Prostate gland (tissue), 2 donors: Measurements from ENCODE around the gene GGTLC2. TPM values are rescaled to one million over a fixed set of nuclear protein-coding genes. Genes with fewer than 3 reads are reported as not detected.

Experiments
- DNase-seq: peaks from one replicate; pipeline ENCODE4 v3.0.0-alpha.2; 2019; ENCODE audit warnings: low spot score
- H3K27ac ChIP-seq, 2 donors: fragments of 200-600 bp; sonication (generic); 2 replicates each; pipeline ENCODE4 v1.5.1; 2017 to 2019
- H3K27me3 ChIP-seq: fragments of 200-600 bp; sonication (generic); replicated peaks from 2 replicates; pipeline ENCODE4 v1.5.1; 2019; ENCODE audit not compliant: insufficient read depth
- H3K36me3 ChIP-seq, 2 donors: fragments of 200-600 bp; sonication (generic); 1 replicate in 1 of 2; 2 replicates in 1 of 2; pipeline versions ENCODE4 v1.5.1 to v1.8.1; 2017 to 2019
- H3K4me1 ChIP-seq: fragments of 200-600 bp; sonication (generic); replicated peaks from 2 replicates; pipeline ENCODE4 v1.5.1; 2019
- H3K4me3 ChIP-seq, 2 donors: fragments of 200-600 bp; sonication (generic); 2 replicates each; pipeline ENCODE4 v1.5.1; 2017 to 2019
- H3K9me3 ChIP-seq: fragments of 200-600 bp; sonication (generic); 2 replicates; pipeline ENCODE4 v1.5.1; 2017
- POLR2A ChIP-seq: fragments of 450-650 bp; IDR thresholded peaks from one replicate; pipeline ENCODE4 v1.6.1; 2016; ENCODE audit warnings: antibody characterized with exemption, mild to moderate bottlenecking
- POLR2AphosphoS5 ChIP-seq: sonication (generic); formaldehyde crosslinking; IDR thresholded peaks from one replicate; pipeline ENCODE4 v1.6.1; 2017; ENCODE audit warnings: antibody characterized with exemption
- WGBS: methylation state at CpG from one replicate; pipeline ENCODE4 v1.1.5; 2018; 5-methylcytosine and 5-hydroxymethylcytosine counted together
- intact Hi-C: fragments of 100-400 bp; cut with DNase I; formaldehyde crosslinking; loops from one replicate; pipeline ENCODE4 v1.14.2; 2022
- total RNA-seq, 2 donors: library from RNA; depleted of rRNA; stranded (reverse); fragments of >200 nt; gene quantifications; one replicate each; pipeline ENCODE4 v1.1.0, GENCODE V29; 2016
- TF ChIP-seq, protein P1 (sequence below), 4 experiments: fragments of 200-600 bp in 2 of 4; fragments of 450-650 bp in 2 of 4; sonication (generic) in 2 of 4; IDR thresholded peaks; 1 replicate in 3 of 4; 2 replicates in 1 of 4; pipeline ENCODE4 v1.5.1; 2016 to 2019; ENCODE audit warnings: antibody characterized with exemption in 4 of 4, mild to moderate bottlenecking in 2 of 4, moderate library complexity in 2 of 4

The GGTLC2 gene
- total RNA-seq, 2 donors from 2014 or later, result 1.4 TPM; not detected in 1

GRCh38 chr22:22655452-22656290, 11.3 kb downstream of the GGTLC2 start:
- TF ChIP-seq POLR2A (no peak), POLR2AphosphoS5 (no peak)
- TF ChIP-seq, protein P1, sequence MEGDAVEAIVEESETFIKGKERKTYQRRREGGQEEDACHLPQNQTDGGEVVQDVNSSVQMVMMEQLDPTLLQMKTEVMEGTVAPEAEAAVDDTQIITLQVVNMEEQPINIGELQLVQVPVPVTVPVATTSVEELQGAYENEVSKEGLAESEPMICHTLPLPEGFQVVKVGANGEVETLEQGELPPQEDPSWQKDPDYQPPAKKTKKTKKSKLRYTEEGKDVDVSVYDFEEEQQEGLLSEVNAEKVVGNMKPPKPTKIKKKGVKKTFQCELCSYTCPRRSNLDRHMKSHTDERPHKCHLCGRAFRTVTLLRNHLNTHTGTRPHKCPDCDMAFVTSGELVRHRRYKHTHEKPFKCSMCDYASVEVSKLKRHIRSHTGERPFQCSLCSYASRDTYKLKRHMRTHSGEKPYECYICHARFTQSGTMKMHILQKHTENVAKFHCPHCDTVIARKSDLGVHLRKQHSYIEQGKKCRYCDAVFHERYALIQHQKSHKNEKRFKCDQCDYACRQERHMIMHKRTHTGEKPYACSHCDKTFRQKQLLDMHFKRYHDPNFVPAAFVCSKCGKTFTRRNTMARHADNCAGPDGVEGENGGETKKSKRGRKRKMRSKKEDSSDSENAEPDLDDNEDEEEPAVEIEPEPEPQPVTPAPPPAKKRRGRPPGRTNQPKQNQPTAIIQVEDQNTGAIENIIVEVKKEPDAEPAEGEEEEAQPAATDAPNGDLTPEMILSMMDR (IDR thresholded peaks at IDR 0.05), result no peak
- WGBS, result 73% methylated on average over 8 of the region's 8 CpGs
- Histone ChIP-seq H3K9me3 (no peaks in the 10 kb centered on the region), H3K4me3 (no peak overlapping the region), H3K27ac (no peak overlapping the region), H3K27me3 (no peaks in the 10 kb centered on the region), H3K36me3 (no peaks in the 10 kb centered on the region), H3K4me1 (no peaks in the 10 kb centered on the region)
- intact Hi-C loops, result no loop called here
- no peak for DNase-seq

DNA sequence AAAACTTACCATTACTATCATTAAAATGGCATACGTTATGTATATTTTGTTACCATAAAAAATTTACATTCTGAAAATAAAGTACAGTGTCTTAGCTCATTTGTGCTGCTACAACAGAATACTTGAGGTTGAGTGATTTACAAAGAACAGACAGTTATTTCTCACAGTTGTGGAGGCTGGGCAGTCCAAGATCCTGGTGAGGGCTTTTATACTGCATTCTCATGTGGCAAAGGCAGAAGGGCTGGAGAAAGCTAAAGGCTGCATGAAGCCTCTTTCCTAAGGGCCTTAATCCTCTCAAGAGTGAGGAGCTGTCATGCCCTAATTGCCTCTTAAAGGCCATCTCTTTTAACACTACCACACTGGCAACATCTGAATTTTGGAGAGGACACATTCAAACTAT, 13.3 kb downstream of the GGTLC2 start:
- WGBS, result 83% methylated on average over 1 of the region's 1 CpG
- Histone ChIP-seq H3K36me3 (no peaks in the 10 kb centered on the region), H3K4me1 (no peaks in the 10 kb centered on the region), H3K9me3 (no peaks in the 10 kb centered on the region), H3K27ac (no peak overlapping the region), H3K4me3 (no peak overlapping the region), H3K27me3 (no peaks in the 10 kb centered on the region)
- TF ChIP-seq POLR2A (no peak), POLR2AphosphoS5 (no peak)
- TF ChIP-seq, protein P1 (IDR thresholded peaks at IDR 0.05), result no peak
- intact Hi-C loops, result no loop called here
- no peak for DNase-seq

DNA sequence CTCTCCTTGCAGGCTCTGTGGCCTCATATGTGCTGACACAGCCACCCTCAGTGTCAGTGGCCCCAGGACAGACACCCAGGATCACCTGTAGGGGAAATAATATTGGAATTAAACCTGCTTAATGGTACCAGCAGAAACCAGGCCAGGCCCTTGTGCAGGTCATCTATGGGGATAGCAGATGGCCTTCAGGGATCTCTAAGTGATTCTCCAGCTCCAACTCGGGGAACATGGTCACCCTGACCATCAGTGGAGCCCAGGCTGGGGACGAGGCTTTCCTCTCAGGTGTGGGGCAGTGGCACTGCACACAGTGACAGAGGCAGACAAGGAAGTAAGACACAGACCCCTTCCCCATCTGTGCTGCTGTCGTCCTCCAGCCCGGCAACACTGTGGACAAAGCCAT, 16.9 kb downstream of the GGTLC2 start:
- H3K4me3 ChIP-seq, result no peak overlapping the region
- H3K36me3 ChIP-seq, result no peaks in the 10 kb centered on the region
- no peak overlapping the region for H3K27ac ChIP-seq
- TF ChIP-seq, protein P1 (IDR thresholded peaks at IDR 0.05), result no peak
- no peak for TF ChIP-seq POLR2AphosphoS5
- TF ChIP-seq POLR2A, result no peak
- intact Hi-C loops, result no loop called here
- no peaks in the 10 kb centered on the region for H3K27me3 ChIP-seq
- WGBS, result 80% methylated on average over 4 of the region's 4 CpGs
- H3K9me3 ChIP-seq, result no peaks in the 10 kb centered on the region
- H3K4me1 ChIP-seq, result no peaks in the 10 kb centered on the region
- no peak for DNase-seq

GRCh38 chr22:22662095-22662494, 17.7 kb downstream of the GGTLC2 start:
- no peaks in the 10 kb centered on the region for H3K9me3 ChIP-seq
- TF ChIP-seq POLR2AphosphoS5 (no peak), POLR2A (no peak)
- TF ChIP-seq, protein P1 (IDR thresholded peaks at IDR 0.05), result no peak
- H3K4me1 ChIP-seq, result no peaks in the 10 kb centered on the region
- no peak overlapping the region for H3K27ac ChIP-seq
- no peaks in the 10 kb centered on the region for H3K36me3 ChIP-seq
- WGBS, result 73% methylated on average over 3 of the region's 3 CpGs
- intact Hi-C loops, result no loop called here
- DNase-seq, result no peak
- H3K4me3 ChIP-seq, result no peak overlapping the region
- no peaks in the 10 kb centered on the region for H3K27me3 ChIP-seq
